Neural cell (in vitro differentiated cells): ENCODE data around the gene RNASE2. TPM values are rescaled to one million over a fixed set of nuclear protein-coding genes. Genes with fewer than 3 reads are reported as not detected.

ENCODE experiments used
- H2AFZ ChIP-seq: fragments of 200-600, 300-800 bp; sonication (generic), shearing (Covaris generic); 2 replicates; pipeline ENCODE4 v1.6.0; 2014; ENCODE audit warnings: low read depth, mild to moderate bottlenecking, antibody characterized with exemption, low read length, moderate library complexity
- H3F3A ChIP-seq: fragments of 200-600 bp; shearing (Covaris generic); 2 replicates; pipeline ENCODE4 v1.6.1; 2016; ENCODE audit warnings: mild to moderate bottlenecking, moderate library complexity, mixed read lengths, antibody characterized with exemption, low read length; ENCODE audit not compliant: insufficient read depth, poor library complexity, severe bottlenecking
- H3K27ac ChIP-seq: fragments of 200-600, 300-800 bp; sonication (generic), shearing (Covaris generic); 2 replicates; pipeline ENCODE4 v1.5.1; 2014; ENCODE audit warnings: mild to moderate bottlenecking, low read length, moderate library complexity
- H3K27me3 ChIP-seq: fragments of 300-800, 200-600 bp; sonication (generic), shearing (Covaris generic); 2 replicates; pipeline ENCODE4 v1.6.0; 2014; ENCODE audit warnings: mild to moderate bottlenecking, low read depth, low read length, moderate library complexity; ENCODE audit not compliant: insufficient read depth
- H3K36me3 ChIP-seq: fragments of 300-800, 200-600 bp; sonication (generic), shearing (Covaris generic); 2 replicates; pipeline ENCODE4 v1.5.1; 2014; ENCODE audit warnings: mild to moderate bottlenecking, antibody characterized with exemption, low read length, moderate library complexity; ENCODE audit not compliant: insufficient read depth
- H3K4me2 ChIP-seq: fragments of 300-800, 200-600 bp; sonication (generic), shearing (Covaris generic); 2 replicates; pipeline ENCODE4 v1.6.0; 2014; ENCODE audit warnings: mild to moderate bottlenecking, low read length
- H3K4me3 ChIP-seq: fragments of 300-800, 200-600 bp; sonication (generic), shearing (Covaris generic); 2 replicates; pipeline ENCODE4 v1.5.1; 2014; ENCODE audit warnings: mild to moderate bottlenecking, low read length, moderate library complexity
- H3K79me2 ChIP-seq: fragments of 200-600 bp; shearing (Covaris generic); replicated peaks from 2 replicates; pipeline ENCODE4 v1.6.0; 2014; ENCODE audit warnings: mild to moderate bottlenecking, low read length, moderate library complexity; ENCODE audit not compliant: insufficient read depth
- H3K9ac ChIP-seq: fragments of 300-800, 200-600 bp; sonication (generic), shearing (Covaris generic); 2 replicates; pipeline ENCODE4 v1.6.1; 2016; ENCODE audit warnings: mild to moderate bottlenecking, low read length, mixed read lengths
- H3K9me2 ChIP-seq: fragments of 200-600 bp; shearing (Covaris generic); 2 replicates; pipeline ENCODE4 v1.6.1; 2016; ENCODE audit warnings: mild to moderate bottlenecking, low read length, mixed read lengths; ENCODE audit not compliant: insufficient read depth
- H3K9me3 ChIP-seq: fragments of 200-600, 300-800 bp; sonication (generic), shearing (Covaris generic); 2 replicates; pipeline ENCODE4 v1.6.1; 2016; ENCODE audit warnings: mild to moderate bottlenecking, mixed run types, low read length, moderate library complexity, mixed read lengths
- H4K20me1 ChIP-seq: fragments of 200-600 bp; shearing (Covaris generic); 2 replicates; pipeline ENCODE4 v1.6.1; 2016; ENCODE audit warnings: mild to moderate bottlenecking, mixed run types; ENCODE audit not compliant: insufficient read depth
- CTCF ChIP-seq: fragments of 450-650 bp; IDR thresholded peaks from 2 replicates; pipeline ENCODE4 v1.5.1; 2014; ENCODE audit warnings: antibody characterized with exemption, mild to moderate bottlenecking, moderate library complexity; ENCODE audit not compliant: poor library complexity, severe bottlenecking
- EP300 ChIP-seq: fragments of 450-650 bp; conservative IDR thresholded peaks from 2 replicates; pipeline ENCODE4 v1.6.1; 2014; ENCODE audit warnings: antibody characterized with exemption, mild to moderate bottlenecking, moderate library complexity; ENCODE audit not compliant: poor library complexity, severe bottlenecking
- EZH2 ChIP-seq: fragments of 200-600, 300-800 bp; shearing (Covaris generic), sonication (generic); IDR thresholded peaks from 2 replicates; pipeline ENCODE4 v1.6.1; 2014; ENCODE audit warnings: antibody characterized with exemption, low read length, borderline replicate concordance, mild to moderate bottlenecking; ENCODE audit not compliant: insufficient read depth, poor library complexity, severe bottlenecking
- MXI1 ChIP-seq: fragments of 450-650 bp; conservative IDR thresholded peaks from 2 replicates; pipeline ENCODE4 v1.6.1; 2014; ENCODE audit warnings: antibody characterized with exemption, mild to moderate bottlenecking; ENCODE audit not compliant: poor library complexity, severe bottlenecking
- POLR2AphosphoS5 ChIP-seq: IDR thresholded peaks from 2 replicates; pipeline ENCODE4 v1.6.1; 2012
- RAD21 ChIP-seq: fragments of 450-650 bp; conservative IDR thresholded peaks from 2 replicates; pipeline ENCODE4 v1.6.1; 2014; ENCODE audit warnings: antibody characterized with exemption, mild to moderate bottlenecking, moderate library complexity
- REST ChIP-seq: IDR thresholded peaks from 2 replicates; pipeline ENCODE4 v1.6.1; 2012; ENCODE audit warnings: borderline replicate concordance
- SMC3 ChIP-seq: fragments of 450-650 bp; conservative IDR thresholded peaks from 2 replicates; pipeline ENCODE4 v1.6.1; 2014; ENCODE audit warnings: antibody characterized with exemption, mild to moderate bottlenecking, moderate library complexity; ENCODE audit not compliant: poor library complexity
- TAF1 ChIP-seq: IDR thresholded peaks from 2 replicates; pipeline ENCODE4 v1.6.1; 2012; ENCODE audit warnings: low read depth
- polyA plus RNA-seq: library from polyadenylated mRNA; depleted of rRNA; stranded (reverse); fragments of >200 nt; gene quantifications from 2 replicates; pipeline ENCODE4 v1.2.3, GENCODE V29; 2014

The RNASE2 gene
- polyA plus RNA-seq, 1 donor from 2014 or later, result not detected

DNA sequence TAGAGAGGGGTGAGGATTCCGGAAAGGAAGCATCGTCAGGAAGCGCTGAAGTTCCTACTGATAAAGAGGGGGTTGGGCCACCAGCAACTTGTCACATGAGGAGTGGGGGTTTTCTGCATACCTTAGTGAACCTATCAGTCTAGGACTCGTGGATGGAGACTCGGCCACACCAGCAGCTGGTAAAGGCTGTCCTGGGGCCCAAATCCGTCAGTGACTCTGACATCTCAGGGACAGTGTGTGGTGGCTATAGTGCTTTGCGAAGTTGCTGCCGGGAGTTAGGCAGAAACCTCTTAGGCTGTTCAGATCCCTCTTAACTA lies 16.4 kb downstream of the RNASE2 start:
- peak overlapping the region; percentile 87 for H3K4me3 ChIP-seq
- H3K9me3 ChIP-seq, result no peaks in the 10 kb centered on the region
- H3K9me2 ChIP-seq, result no peaks in the 10 kb centered on the region
- no peaks in the 10 kb centered on the region for H4K20me1 ChIP-seq
- peak overlapping the region; percentile 83 for H2AFZ ChIP-seq
- no peak overlapping the region for H3K9ac ChIP-seq
- TF ChIP-seq MXI1, result no peak
- no peak for TF ChIP-seq CTCF
- no peak for TF ChIP-seq EP300
- no peak for TF ChIP-seq RAD21
- no peak for TF ChIP-seq POLR2AphosphoS5
- no peak for TF ChIP-seq TAF1
- no peak for TF ChIP-seq EZH2
- TF ChIP-seq REST, result no peak
- no peaks in the 10 kb centered on the region for H3K36me3 ChIP-seq
- no peaks in the 10 kb centered on the region for H3K79me2 ChIP-seq
- H3K27me3 ChIP-seq, result no peaks in the 10 kb centered on the region
- no peaks in the 10 kb centered on the region for H3F3A ChIP-seq
- no peak overlapping the region for H3K4me2 ChIP-seq
- no peak overlapping the region for H3K27ac ChIP-seq

DNA sequence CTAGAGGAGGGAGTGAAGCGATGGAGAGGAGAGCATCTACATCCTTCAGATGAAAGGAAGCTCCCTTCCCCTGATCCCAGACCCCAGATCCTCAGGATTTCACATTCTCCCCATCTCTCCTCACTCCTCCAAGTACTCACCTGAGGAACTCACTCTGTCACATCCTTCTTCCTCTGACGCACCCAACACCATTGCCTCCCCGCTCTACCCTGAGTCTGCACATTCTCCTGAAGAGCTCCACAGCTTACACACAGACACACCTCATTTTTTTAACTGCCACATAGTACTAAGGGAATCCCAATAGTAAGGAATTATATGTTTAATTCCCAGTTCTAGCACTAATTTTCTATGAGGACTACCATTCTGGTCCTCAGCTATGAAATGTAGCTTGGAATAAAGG lies 18.2 kb downstream of the RNASE2 start:
- Histone ChIP-seq H4K20me1 (no peaks in the 10 kb centered on the region), H3K36me3 (no peaks in the 10 kb centered on the region), H3K79me2 (no peaks in the 10 kb centered on the region), H3K27ac (no peak overlapping the region), H3K9ac (no peak overlapping the region), H3K9me3 (no peaks in the 10 kb centered on the region), H3K9me2 (no peaks in the 10 kb centered on the region), H3K4me3 (no peak overlapping the region), H3F3A (no peaks in the 10 kb centered on the region), H3K4me2 (no peak overlapping the region), H2AFZ (no peak overlapping the region), H3K27me3 (no peaks in the 10 kb centered on the region)
- TF ChIP-seq MXI1, result no peak

DNA sequence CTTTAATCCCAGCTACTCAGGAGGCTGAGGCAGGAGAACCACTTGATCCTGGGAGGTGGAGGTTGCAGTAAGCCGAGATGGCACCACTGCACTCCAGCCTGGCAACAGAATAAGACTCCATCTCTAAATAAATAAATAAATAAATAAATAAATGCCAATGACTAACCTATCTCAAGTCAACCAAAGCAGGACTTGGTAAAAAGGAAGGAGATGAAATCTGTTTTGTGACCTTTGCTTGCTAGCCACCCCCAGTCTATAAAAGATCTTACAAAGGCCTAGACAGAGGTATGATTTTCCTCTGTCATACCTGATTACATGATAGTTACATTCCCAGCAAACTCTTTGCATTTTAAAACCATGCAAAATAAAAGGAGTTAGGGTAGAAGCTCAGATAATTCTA lies 21.0 kb downstream of the RNASE2 start:
- Histone ChIP-seq H3K4me2 (no peak overlapping the region), H3K27me3 (no peaks in the 10 kb centered on the region), H3K27ac (no peak overlapping the region), H3K9ac (no peak overlapping the region), H3K9me3 (no peaks in the 10 kb centered on the region), H4K20me1 (no peaks in the 10 kb centered on the region), H3K79me2 (no peaks in the 10 kb centered on the region), H3K9me2 (no peaks in the 10 kb centered on the region), H3K36me3 (no peaks in the 10 kb centered on the region), H2AFZ (no peak overlapping the region), H3F3A (no peaks in the 10 kb centered on the region), H3K4me3 (no peak overlapping the region)
- TF ChIP-seq SMC3 (no peak), TAF1 (no peak), POLR2AphosphoS5 (no peak), CTCF (no peak), MXI1 (no peak), EP300 (no peak), EZH2 (no peak), RAD21 (no peak), REST (no peak)
